CD4-positive, CD25-positive, alpha-beta regulatory T cell (primary cell): Measurements from ENCODE around the gene TUBB. TPM values are rescaled to one million over a fixed set of nuclear protein-coding genes. Genes with fewer than 3 reads are reported as not detected.

ENCODE experiments used
- ATAC-seq, 2 donors: fragments of 150-1000 bp; cut with Tn5 transposase; one replicate each; pipeline ENCODE4 v1.10.0; 2021; ENCODE audit warnings: low read depth in 2 of 2, moderate number of reproducible peaks in 2 of 2, moderate library complexity in 1 of 2
- DNase-seq, 3 donors: peaks; one replicate each; pipeline versions ENCODE4 v3.0.0 to v3.0.0-alpha.2; 2012 to 2022; ENCODE audit warnings: mixed read lengths in 1 of 3
- H3K27ac ChIP-seq: one replicate; pipeline ENCODE4 v1.7.0; 2013; ENCODE audit warnings: mild to moderate bottlenecking, low read length; ENCODE audit not compliant: insufficient read depth, poor library complexity, severe bottlenecking
- H3K27me3 ChIP-seq: one replicate; pipeline ENCODE4 v1.7.0; 2013; ENCODE audit warnings: low read length; ENCODE audit not compliant: control insufficient read depth, insufficient read depth
- H3K36me3 ChIP-seq: one replicate; pipeline ENCODE4 v1.7.0; 2013; ENCODE audit warnings: mild to moderate bottlenecking, low read length, moderate library complexity; ENCODE audit not compliant: control insufficient read depth, insufficient read depth
- H3K4me1 ChIP-seq: 2 replicates; pipeline ENCODE4 v1.7.0; 2013; ENCODE audit warnings: mild to moderate bottlenecking, low read length; ENCODE audit not compliant: insufficient read depth, control insufficient read depth, poor library complexity, severe bottlenecking
- H3K4me3 ChIP-seq: one replicate; pipeline ENCODE4 v1.7.0; 2013; ENCODE audit warnings: low read depth, mild to moderate bottlenecking, low read length, moderate library complexity
- H3K9me3 ChIP-seq, 2 experiments: 1 replicate in 1 of 2; 2 replicates in 1 of 2; pipeline ENCODE4 v1.7.0; 2013; ENCODE audit warnings: low read length in 2 of 2, mild to moderate bottlenecking in 1 of 2, moderate library complexity in 1 of 2; ENCODE audit not compliant: control insufficient read depth in 2 of 2
- H3K27ac Mint-ChIP-seq, 3 donors: one replicate each; pipeline ENCODE4 v1.8.0; 2020 to 2022; ENCODE audit warnings: mild to moderate bottlenecking in 3 of 3, mixed read lengths in 3 of 3, moderate library complexity in 2 of 3
- H3K27me3 Mint-ChIP-seq: one replicate; pipeline ENCODE4 v1.8.0; 2022; ENCODE audit warnings: mild to moderate bottlenecking, mixed read lengths
- H3K36me3 Mint-ChIP-seq: one replicate; pipeline ENCODE4 v1.8.0; 2020; ENCODE audit warnings: mixed read lengths
- H3K4me1 Mint-ChIP-seq, 4 donors: one replicate each; pipeline ENCODE4 v1.8.0; 2020 to 2022; ENCODE audit warnings: mixed read lengths in 4 of 4, mild to moderate bottlenecking in 1 of 4
- H3K4me3 Mint-ChIP-seq, 4 donors: one replicate each; pipeline ENCODE4 v1.8.0; 2020 to 2022; ENCODE audit warnings: mild to moderate bottlenecking in 4 of 4, mixed read lengths in 4 of 4, moderate library complexity in 3 of 4
- H3K9me3 Mint-ChIP-seq, 7 donors: one replicate each; pipeline ENCODE4 v1.8.0; 2020 to 2022; ENCODE audit warnings: mixed read lengths in 7 of 7, mild to moderate bottlenecking in 3 of 7, moderate library complexity in 2 of 7
- polyA plus RNA-seq, 4 donors: library from polyadenylated mRNA; unstranded; fragments of 300-500 nt; fragmentation: Illumina TruSeq; gene quantifications; one replicate each; pipeline ENCODE4 v1.2.3, GENCODE V29; 2021
- total RNA-seq: library from RNA; stranded (reverse); gene quantifications from one replicate; pipeline ENCODE4 v1.2.3, GENCODE V29; 2022

TUBB gene
- total and polyA plus RNA-seq, 5 donors from 2014 or later = 119 to 158 (median 134) TPM

- Mint-ChIP-seq H3K36me3 (peaks cover 30% of the 10 kb centered on the region), H3K4me1 (peaks cover 11 to 48% (median 28%) of the 10 kb centered on the region in 4 donors), H3K4me3 (peak within 1 kb of the TSS; percentile 95 to 100 (median 96)), H3K9me3 (peaks cover 0 to 6% (median 0%) of the 10 kb centered on the region in 7 donors), H3K27me3 (peaks cover 5% of the 10 kb centered on the region), H3K27ac (peak within 1 kb of the TSS; percentile 98 to 99 (median 98))
- H3K9me3 ChIP-seq = no peaks in the 10 kb centered on the region
- H3K27me3 ChIP-seq = no peaks in the 10 kb centered on the region
- peak; percentile 29 to 40 for ATAC-seq
- peaks cover 74% of the 10 kb centered on the region for H3K4me1 ChIP-seq
- H3K36me3 ChIP-seq = no peaks in the 10 kb centered on the region
- H3K27ac ChIP-seq = peak within 1 kb of the TSS; percentile 96
- peak within 1 kb of the TSS; percentile 97 for H3K4me3 ChIP-seq
- peak; percentile 67 to 87 (median 82) for DNase-seq
Measured at GRCh38 chr6:30686009-30686907, 33.9 kb upstream of the TUBB start, which contains the start of gene PPP1R18. Gene PPP1R18 (minus strand): TSS chr6:30686645. CDS start chr6:30686018, 627 bp downstream.

DNA sequence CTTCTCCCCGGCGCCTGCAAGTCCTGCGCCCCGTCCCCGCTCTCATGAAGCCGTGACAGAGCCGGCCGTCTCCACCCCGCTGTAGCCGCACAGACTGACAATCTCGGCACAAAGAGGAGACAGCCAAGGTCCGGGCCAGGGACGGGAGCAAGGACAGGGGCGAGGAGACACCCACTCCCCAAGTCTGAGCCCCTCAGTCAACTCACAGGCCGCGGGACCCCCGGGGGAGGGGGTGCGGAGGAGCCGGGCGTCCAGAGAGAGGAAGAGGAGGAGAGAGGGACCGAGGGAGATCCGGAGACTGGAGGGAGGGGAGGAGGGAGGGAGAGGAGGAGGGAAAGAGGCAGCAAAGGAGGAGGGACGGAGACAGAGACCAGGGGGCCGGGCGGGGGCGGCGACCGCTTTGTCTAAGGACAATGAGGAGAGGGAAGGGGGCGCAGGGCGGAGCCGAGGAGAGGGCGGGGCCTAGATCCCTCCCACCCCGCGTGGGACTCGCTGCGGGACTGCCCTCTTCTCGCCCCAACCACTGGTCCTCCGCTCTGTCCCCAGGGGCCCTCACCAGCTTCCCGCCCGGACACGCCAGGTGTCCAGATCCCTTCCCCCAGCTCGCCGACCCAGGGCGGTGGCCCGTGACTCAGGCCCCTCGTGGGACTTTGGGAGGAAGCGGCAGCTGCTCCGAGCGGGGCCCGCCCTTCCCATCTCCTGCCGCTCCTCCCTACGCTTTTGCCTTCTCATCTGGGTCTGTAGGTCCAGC lies 33.1 kb upstream of the TUBB start:
- H3K36me3 ChIP-seq = no peaks in the 10 kb centered on the region
- Mint-ChIP-seq H3K4me3 (peak overlapping the region; percentile 95 to 100 (median 96)), H3K27me3 (peaks cover 5% of the 10 kb centered on the region), H3K9me3 (peaks cover 0 to 6% (median 0%) of the 10 kb centered on the region in 7 donors), H3K27ac (peak overlapping the region; percentile 92 to 98 (median 97)), H3K36me3 (peaks cover 25% of the 10 kb centered on the region), H3K4me1 (peaks cover 11 to 47% (median 33%) of the 10 kb centered on the region in 4 donors)
- DNase-seq = peak; percentile 45 to 88 (median 82)
- ATAC-seq = peak; percentile 8 to 12
- H3K9me3 ChIP-seq = no peaks in the 10 kb centered on the region
- H3K4me1 ChIP-seq = peaks cover 67% of the 10 kb centered on the region
- peak overlapping the region; percentile 26 for H3K4me3 ChIP-seq
- no peaks in the 10 kb centered on the region for H3K27me3 ChIP-seq
- peak overlapping the region; percentile 96 for H3K27ac ChIP-seq

DNA sequence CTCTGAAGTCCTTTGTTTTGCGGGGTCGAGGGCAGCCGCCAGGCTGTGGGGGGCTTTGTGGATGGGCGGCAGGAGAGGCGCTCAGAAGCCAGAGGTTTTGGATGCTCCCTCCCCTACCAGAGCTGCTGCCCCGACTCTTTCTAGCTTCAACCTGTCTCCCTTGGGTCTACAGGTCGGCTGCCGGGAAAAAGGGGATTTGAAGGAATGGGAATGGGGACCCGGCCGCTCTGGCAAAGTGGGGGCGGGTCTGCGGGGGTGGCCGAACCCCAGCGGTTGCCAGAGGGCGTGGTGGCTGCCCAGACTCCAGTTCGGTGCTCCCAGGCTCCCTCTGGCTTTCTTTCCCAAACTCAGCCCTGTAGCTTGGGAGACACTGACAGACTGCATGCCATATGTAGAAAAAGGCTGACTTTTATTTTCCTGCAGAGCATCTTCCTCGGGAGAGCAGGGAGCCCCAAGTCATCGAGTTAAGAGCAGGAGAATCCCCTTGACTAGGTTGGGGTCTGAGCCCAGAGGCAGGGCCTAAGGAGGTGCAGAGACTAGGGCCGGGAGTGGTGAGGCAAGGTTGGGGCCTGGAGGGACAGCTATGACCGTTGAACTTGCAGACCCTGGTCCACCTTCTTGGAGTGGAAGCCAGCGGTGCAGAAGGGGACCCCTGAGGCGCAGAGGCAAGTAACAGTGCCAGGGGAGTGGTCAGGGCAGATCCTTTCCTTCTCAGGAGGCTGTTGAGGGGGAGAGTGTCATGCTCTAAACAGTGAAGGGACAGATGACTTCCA lies 32.3 kb upstream of the TUBB start:
- H3K4me1 ChIP-seq = peaks cover 59% of the 10 kb centered on the region
- peaks cover 19% of the 10 kb centered on the region for H3K36me3 Mint-ChIP-seq
- H3K4me1 Mint-ChIP-seq = peaks cover 11 to 49% (median 36%) of the 10 kb centered on the region in 4 donors
- DNase-seq (no peak), ATAC-seq (no peak)
- peaks cover 0 to 6% (median 0%) of the 10 kb centered on the region in 7 donors for H3K9me3 Mint-ChIP-seq
- peak overlapping the region; percentile 92 to 98 (median 97) for H3K27ac Mint-ChIP-seq
- H3K27ac ChIP-seq = peak overlapping the region; percentile 96
- no peaks in the 10 kb centered on the region for H3K36me3 ChIP-seq
- H3K27me3 Mint-ChIP-seq = peaks cover 1% of the 10 kb centered on the region
- no peaks in the 10 kb centered on the region for H3K27me3 ChIP-seq
- H3K4me3 ChIP-seq = peak overlapping the region; percentile 47
- no peaks in the 10 kb centered on the region for H3K9me3 ChIP-seq
- H3K4me3 Mint-ChIP-seq = peak overlapping the region; percentile 95 to 100 (median 96)

GRCh38 chr6:30688569-30688968 lies 31.6 kb upstream of the TUBB start:
- Histone ChIP-seq H3K27ac (peak overlapping the region; percentile 96), H3K4me1 (peaks cover 52% of the 10 kb centered on the region), H3K27me3 (no peaks in the 10 kb centered on the region), H3K9me3 (no peaks in the 10 kb centered on the region), H3K4me3 (peak overlapping the region; percentile 47), H3K36me3 (no peaks in the 10 kb centered on the region)
- H3K4me3 Mint-ChIP-seq = peak overlapping the region; percentile 95 to 100 (median 96)
- H3K27me3 Mint-ChIP-seq = no peaks in the 10 kb centered on the region
- peaks cover 11 to 49% (median 36%) of the 10 kb centered on the region in 4 donors for H3K4me1 Mint-ChIP-seq
- peaks cover 0 to 6% (median 0%) of the 10 kb centered on the region in 7 donors for H3K9me3 Mint-ChIP-seq
- peaks cover 15% of the 10 kb centered on the region for H3K36me3 Mint-ChIP-seq
- H3K27ac Mint-ChIP-seq = peak overlapping the region; percentile 92 to 98 (median 97)
- no peak for ATAC-seq
- no peak for DNase-seq

DNA sequence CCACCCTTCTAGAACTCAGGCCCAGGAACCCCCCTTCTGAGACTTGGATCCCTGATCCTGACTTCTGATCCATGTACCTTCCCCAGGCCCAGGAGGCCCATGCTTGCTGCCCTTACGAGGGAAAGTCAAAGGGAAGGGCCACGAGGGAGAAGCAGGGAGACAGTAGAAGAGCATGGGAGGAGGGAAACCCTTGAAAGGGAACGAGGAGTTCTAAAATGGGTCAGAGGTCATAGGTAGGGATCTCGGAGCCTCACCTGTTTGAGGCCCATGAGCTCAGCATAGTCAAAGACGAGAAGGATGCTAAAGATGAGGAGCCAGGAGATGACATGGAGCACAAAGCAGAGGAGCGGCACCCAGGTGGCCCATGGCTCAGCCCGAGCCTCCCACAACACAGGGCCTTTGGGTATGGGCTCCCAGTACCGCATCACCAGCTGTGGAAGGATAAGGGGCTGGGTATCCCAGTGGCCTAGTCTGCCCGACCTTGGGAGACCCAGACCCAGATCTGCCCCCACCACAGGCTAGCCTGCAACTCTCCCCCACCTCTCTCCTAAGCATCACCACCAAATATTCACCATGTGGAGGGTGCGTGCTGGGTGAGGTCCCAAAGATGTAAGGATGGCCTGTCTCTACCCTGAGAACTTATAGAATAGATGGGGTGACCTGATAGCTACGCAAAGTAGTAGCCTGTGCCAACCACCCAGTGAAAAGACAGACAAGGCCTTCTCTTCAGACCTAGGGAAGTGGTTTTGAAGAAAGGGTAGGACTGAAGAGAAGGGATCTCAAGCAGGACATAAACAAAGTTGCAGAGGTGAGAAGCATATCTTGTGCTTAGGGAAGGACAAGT lies 30.9 kb upstream of the TUBB start:
- H3K27ac Mint-ChIP-seq = peak overlapping the region; percentile 92 to 98 (median 97)
- Histone ChIP-seq H3K36me3 (no peaks in the 10 kb centered on the region), H3K9me3 (no peaks in the 10 kb centered on the region), H3K4me3 (peak overlapping the region; percentile 78), H3K27me3 (no peaks in the 10 kb centered on the region), H3K4me1 (peaks cover 52% of the 10 kb centered on the region), H3K27ac (peak overlapping the region; percentile 47)
- peaks cover 0 to 5% (median 0%) of the 10 kb centered on the region in 7 donors for H3K9me3 Mint-ChIP-seq
- H3K36me3 Mint-ChIP-seq = peaks cover 11% of the 10 kb centered on the region
- H3K4me1 Mint-ChIP-seq = peaks cover 11 to 49% (median 36%) of the 10 kb centered on the region in 4 donors
- DNase-seq (peak in 1 of 3 donors; percentile 36), ATAC-seq (no peak)
- no peaks in the 10 kb centered on the region for H3K27me3 Mint-ChIP-seq
- H3K4me3 Mint-ChIP-seq = peak overlapping the region; percentile 95 to 100 (median 96)

DNA sequence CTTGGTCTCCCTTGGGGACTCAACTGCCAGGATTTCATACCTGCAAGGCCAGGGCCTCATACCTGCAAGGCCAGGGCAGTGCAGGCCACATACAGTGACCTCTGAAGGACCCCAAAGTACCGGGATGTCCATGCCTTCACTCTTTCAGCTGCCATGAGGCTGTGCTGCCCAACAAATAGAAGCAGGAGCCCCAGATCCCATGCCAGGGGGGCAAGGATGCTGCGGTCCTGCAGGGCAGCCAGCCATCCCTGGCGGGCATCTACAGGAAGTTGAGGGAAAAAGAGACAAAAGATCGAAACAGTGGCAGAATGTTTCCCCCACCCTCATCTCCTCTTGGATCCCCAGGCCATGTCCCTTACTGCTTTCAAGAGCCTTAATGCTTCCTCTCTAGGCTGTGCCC lies 30.2 kb upstream of the TUBB start:
- Histone ChIP-seq H3K4me3 (peak overlapping the region; percentile 78), H3K36me3 (no peaks in the 10 kb centered on the region), H3K27me3 (no peaks in the 10 kb centered on the region), H3K9me3 (no peaks in the 10 kb centered on the region), H3K27ac (peak overlapping the region; percentile 42), H3K4me1 (peaks cover 51% of the 10 kb centered on the region)
- ATAC-seq (no peak), DNase-seq (no peak)
- H3K9me3 Mint-ChIP-seq = peaks cover 0 to 4% (median 0%) of the 10 kb centered on the region in 7 donors
- H3K36me3 Mint-ChIP-seq = peaks cover 10% of the 10 kb centered on the region
- H3K27ac Mint-ChIP-seq = peak overlapping the region; percentile 80 to 98 (median 97)
- H3K4me3 Mint-ChIP-seq = peak overlapping the region; percentile 95 to 100 (median 96)
- H3K4me1 Mint-ChIP-seq = peaks cover 11 to 49% (median 36%) of the 10 kb centered on the region in 4 donors
- no peaks in the 10 kb centered on the region for H3K27me3 Mint-ChIP-seq
